Mononuclear cell (primary cell): ENCODE measurements around the gene PIK3IP1. TPM values are rescaled to one million over a fixed set of nuclear protein-coding genes. Genes with fewer than 3 reads are reported as not detected.
A peak's percentile ranks its signal among the peaks of the same experiment; 100 is the strongest.
"Not testable (repeated sequence)": the region's sequence is repeated elsewhere in the genome, so short reads cannot be mapped to it uniquely, and the experiment has no call there.

Experiments used
- H3K27me3 ChIP-seq: 2 replicates; pipeline ENCODE4 v1.6.0; 2011; ENCODE audit warnings: low read length, control low read depth; ENCODE audit not compliant: insufficient read depth
- H3K4me1 ChIP-seq: 2 replicates; pipeline ENCODE4 v1.5.1; 2011; ENCODE audit warnings: mild to moderate bottlenecking, low read length, control low read depth; ENCODE audit not compliant: insufficient read depth
- H3K4me3 ChIP-seq: 2 replicates; pipeline ENCODE4 v1.5.1; 2011; ENCODE audit warnings: mild to moderate bottlenecking, low read length, moderate library complexity
- H3K9me3 ChIP-seq: 2 replicates; pipeline ENCODE4 v1.5.1; 2011; ENCODE audit warnings: low read depth, mild to moderate bottlenecking, control low read depth, low read length
- total RNA-seq: library from RNA; depleted of rRNA; stranded (reverse); fragments of >200 nt; gene quantifications from one replicate; pipeline ENCODE4 v1.2.3, GENCODE V29; 2012

PIK3IP1 gene
- total RNA-seq, 1 donor, result 608 TPM

DNA sequence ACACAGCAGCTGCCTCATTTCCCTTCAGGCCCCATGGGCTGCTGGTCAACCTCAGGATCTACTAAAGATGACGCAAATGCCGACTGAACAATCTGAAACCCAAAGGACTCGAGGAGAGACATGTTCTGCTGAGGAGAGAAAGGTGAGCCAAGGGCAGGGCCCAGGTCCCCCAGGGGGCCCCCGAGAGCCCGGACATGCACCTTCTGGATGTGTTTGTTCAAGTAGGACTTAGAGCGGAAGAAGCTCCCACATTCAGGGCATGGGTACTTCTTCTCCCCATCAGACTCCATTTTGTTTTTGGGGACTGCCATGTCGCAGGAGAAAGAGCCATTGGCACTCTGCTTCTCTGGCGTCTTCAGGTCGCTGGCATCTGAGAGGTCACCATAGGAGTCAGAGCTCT is 34.6 kb upstream of the PIK3IP1 start:
- Histone ChIP-seq H3K4me1 (no peaks in the 10 kb centered on the region), H3K9me3 (no peaks in the 10 kb centered on the region), H3K4me3 (no peak overlapping the region), H3K27me3 (no peaks in the 10 kb centered on the region)

DNA sequence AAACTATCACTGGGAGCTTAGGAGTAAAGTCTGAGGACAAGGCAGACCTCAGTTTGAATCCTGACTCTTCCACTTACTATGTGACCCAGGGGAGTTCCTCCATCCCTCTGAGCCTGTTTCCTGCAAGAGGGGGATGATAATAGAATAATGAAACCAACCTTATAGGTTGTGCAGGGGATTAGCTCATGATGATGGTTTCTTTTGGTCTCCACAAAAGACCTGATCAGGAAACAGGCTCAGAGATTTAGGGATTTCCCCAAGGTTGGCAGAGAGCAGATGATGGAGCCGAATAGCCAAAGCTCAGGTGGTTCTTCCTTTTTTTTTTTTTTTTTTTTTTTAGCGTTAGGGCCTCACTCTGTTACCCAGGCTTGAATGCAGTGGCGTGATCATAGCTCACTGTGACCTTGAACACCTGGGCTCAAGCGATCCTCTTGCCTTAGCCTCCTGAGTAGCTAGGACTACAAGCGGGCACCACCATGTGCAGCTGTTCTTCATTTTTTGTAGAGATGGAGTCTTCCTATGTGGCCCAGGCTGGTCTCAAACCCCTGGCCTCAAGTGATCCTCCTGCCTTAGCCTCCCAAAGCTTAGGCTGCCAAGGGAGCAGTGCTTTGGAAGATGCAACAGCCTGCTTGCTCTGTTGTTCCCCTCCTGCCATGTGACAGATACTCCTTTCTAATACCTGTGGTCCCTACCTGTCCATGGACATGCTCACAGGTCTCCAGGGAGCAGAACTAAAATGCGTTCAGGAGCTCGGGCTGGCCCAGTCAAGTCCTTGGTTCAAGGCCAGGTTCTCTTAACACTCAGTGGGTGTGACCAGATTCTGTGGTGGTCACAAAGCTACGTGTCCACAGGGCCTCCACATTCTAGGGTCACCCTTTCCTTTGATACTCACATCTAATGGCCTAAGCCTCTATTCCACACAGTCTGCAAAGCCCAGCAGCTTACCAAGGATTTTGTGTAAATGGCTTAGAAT is 31.6 kb upstream of the PIK3IP1 start:
- Histone ChIP-seq H3K4me3 (no peak overlapping the region), H3K4me1 (no peaks in the 10 kb centered on the region), H3K27me3 (no peaks in the 10 kb centered on the region), H3K9me3 (no peaks in the 10 kb centered on the region)

DNA sequence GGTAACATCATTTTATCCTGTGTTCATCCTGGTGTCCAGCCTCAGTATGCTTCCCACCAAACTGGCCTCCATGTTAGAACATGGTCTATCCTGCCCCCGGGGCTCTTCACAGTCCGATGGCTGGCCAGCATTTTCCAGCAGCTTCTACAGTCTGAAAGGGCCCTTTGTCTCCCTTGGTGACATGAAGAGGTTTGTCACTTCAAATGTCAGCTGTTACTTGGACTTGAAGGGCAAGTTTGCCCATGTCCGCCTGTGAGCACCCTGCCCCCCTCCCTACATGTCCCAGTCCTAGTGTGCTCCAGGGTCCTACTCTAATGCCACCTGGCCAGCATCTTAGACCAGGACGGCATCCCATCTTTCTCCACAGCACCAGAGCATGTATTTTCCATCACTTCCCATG is 29.1 kb upstream of the PIK3IP1 start:
- H3K9me3 ChIP-seq, result no peaks in the 10 kb centered on the region
- no peak overlapping the region for H3K4me3 ChIP-seq
- H3K4me1 ChIP-seq, result no peaks in the 10 kb centered on the region
- H3K27me3 ChIP-seq, result no peaks in the 10 kb centered on the region

DNA sequence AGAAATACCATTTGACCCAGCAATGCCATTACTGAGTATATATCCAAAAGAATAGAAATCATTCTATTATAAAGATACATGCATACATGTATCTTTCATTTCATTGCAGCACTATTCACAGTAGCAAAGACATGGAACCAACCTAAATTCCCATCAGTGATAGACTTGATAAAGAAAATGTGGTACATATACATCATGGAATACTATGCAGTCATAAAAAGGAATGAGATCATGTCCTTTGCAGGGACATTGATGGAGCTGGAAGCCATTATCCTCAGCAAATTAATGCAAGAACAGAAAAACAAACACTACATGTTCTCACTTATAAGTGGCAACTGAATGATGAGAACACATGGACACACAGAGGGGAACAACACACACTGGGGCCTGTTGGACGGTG is 21.9 kb upstream of the PIK3IP1 start:
- H3K4me1 ChIP-seq, H3K9me3 ChIP-seq, H3K4me3 ChIP-seq, H3K27me3 ChIP-seq: not testable (repeated sequence)

DNA sequence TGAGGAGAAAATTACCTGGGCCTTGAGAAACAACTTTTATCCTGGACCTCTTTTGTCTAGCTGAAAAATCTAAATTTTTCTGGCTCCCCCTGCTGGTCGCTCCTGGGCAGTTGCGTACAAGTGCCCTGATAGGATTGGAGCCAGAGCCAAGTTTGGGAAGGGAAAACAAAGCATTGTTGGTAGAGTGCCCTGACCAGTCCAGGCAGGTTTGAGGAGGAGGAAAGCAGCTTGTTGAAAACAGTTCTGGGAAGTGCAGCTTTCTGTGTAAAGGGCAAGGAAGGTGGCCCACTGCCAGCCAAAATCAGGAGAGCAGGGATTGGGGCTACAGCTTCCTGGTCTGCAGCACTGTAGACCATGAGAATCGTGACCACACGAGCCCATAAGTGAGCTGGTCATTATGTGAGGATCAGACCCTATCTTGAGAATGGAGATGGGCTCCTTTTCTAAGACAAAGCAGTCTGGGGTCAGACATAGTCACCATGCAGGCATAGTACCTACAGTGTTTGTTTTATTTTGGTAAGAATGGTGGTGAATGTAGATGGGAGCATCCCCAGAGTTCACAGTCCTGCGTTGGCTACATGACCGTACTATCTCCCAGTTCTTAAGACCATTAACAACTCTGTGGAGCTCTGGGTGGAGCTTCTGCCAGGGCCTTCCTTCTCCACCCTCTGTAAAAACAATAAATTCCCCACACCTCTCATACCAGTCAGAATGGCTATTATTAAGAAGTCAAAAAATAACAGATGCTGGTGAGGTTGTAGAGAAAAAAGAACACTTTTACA is 21.3 kb upstream of the PIK3IP1 start:
- peaks cover 6% of the 10 kb centered on the region for H3K9me3 ChIP-seq
- no peaks in the 10 kb centered on the region for H3K27me3 ChIP-seq
- H3K4me1 ChIP-seq, result peaks cover 4% of the 10 kb centered on the region
- H3K4me3 ChIP-seq, result no peak overlapping the region

DNA sequence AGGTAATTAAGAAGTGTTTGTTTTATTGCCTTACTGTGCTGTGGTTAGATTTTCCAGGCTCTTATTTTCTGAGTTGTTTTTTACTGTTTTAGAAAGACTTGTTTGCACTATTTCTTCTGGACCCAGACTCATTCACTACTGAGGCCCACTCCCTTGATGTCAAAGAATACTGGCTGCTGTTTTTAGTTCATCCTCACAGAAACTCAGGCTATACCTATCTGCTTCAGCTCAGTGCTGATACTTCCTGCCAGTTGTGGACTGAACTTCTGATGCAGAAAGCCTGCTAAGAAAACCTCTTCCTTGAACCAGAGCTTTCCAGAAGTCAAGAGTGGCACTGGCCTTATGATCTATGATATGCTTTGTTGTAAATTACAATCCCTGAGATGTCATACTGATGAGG is 15.9 kb upstream of the PIK3IP1 start:
- H3K4me1 ChIP-seq, result peaks cover 7% of the 10 kb centered on the region
- no peaks in the 10 kb centered on the region for H3K27me3 ChIP-seq
- no peaks in the 10 kb centered on the region for H3K9me3 ChIP-seq
- no peak overlapping the region for H3K4me3 ChIP-seq

DNA sequence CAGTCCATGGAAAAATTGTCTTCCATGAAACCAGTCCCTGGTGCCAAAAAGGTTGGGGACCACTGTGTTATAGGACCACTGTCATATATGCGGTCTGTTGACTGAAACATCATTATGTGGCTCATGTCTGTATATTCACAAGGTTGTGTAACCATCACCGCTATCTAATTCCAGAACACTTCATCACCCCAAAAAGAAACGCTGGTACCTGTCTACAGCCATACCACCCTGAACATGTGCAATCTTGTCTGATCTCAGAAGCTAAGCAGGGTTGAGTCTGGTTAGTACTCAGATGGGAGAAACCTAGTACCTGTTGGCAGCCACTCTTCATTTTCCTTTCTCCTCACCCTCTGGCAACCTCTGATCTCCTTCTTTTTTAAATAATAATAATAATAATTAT is 12.9 kb upstream of the PIK3IP1 start:
- no peaks in the 10 kb centered on the region for H3K27me3 ChIP-seq
- H3K9me3 ChIP-seq, result no peaks in the 10 kb centered on the region
- H3K4me1 ChIP-seq, result peaks cover 4% of the 10 kb centered on the region
- H3K4me3 ChIP-seq, result no peak overlapping the region

DNA sequence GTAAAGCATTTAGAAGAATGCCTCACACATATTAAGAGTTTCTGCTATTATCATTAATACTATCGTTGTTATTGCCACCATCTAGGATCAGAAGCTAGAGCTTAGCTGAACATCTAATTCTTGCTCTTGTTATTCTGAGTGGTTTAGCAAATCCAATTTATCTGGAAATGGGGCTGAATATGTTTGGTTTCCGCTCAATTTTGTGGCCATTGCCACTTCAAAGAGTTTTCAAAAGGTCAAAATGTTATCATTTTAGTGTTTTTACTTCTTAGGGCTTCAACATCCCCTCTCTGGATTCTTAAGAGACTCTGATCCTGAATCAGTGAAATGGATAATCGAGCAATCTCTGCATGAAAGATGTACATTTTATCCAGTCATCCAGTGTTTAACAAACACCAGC is 10.2 kb upstream of the PIK3IP1 start:
- H3K9me3 ChIP-seq, result no peaks in the 10 kb centered on the region
- no peak overlapping the region for H3K4me3 ChIP-seq
- H3K27me3 ChIP-seq, result no peaks in the 10 kb centered on the region
- peaks cover 4% of the 10 kb centered on the region for H3K4me1 ChIP-seq

DNA sequence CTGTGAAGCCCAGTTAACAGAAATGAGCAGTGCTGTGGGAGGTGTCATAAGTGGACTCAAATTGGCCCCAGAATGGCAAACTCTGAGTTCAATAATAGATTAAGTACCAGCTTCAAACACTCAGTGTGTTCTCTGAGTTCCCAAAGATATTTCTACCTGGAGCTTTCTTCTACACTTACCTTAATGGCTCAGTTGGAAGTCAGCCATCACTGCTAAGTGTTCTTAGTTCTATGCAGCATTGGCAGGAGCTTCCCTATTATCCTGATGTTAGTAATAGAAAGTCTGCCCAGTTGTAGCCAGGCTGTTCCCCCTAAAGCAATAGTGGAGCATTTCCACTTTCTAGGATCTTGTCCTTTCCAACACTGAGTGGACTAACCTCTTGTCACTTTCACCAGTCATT is 9.7 kb upstream of the PIK3IP1 start:
- H3K4me3 ChIP-seq, result no peak overlapping the region

DNA sequence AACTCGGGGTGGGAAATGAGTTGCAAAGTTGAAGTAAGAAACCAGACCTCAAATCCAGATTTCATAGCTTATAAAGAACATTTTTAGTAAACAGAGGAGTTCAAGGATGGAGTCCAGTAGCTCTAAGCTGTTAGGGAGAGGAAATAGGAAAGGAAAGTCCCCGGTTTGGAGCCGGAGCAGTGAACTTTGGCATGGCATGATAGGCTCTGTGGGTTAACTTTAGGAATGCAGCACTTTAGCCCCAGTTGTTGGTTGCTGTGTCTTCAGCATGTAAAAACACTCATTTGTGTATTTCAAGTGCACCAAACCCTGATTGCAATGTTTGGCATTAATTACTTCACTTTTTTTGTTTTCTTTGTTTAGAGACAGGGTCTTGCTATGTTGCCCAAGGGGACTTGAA is 8.6 kb upstream of the PIK3IP1 start:
- Histone ChIP-seq H3K4me1 (peaks cover 10% of the 10 kb centered on the region), H3K4me3 (no peak overlapping the region), H3K27me3 (no peaks in the 10 kb centered on the region), H3K9me3 (no peaks in the 10 kb centered on the region)

More for the DNA sequence above, 9.7 kb upstream of the PIK3IP1 start:
- H3K27me3 ChIP-seq, result no peaks in the 10 kb centered on the region
- no peaks in the 10 kb centered on the region for H3K9me3 ChIP-seq
- H3K4me1 ChIP-seq, result peaks cover 2% of the 10 kb centered on the region

DNA sequence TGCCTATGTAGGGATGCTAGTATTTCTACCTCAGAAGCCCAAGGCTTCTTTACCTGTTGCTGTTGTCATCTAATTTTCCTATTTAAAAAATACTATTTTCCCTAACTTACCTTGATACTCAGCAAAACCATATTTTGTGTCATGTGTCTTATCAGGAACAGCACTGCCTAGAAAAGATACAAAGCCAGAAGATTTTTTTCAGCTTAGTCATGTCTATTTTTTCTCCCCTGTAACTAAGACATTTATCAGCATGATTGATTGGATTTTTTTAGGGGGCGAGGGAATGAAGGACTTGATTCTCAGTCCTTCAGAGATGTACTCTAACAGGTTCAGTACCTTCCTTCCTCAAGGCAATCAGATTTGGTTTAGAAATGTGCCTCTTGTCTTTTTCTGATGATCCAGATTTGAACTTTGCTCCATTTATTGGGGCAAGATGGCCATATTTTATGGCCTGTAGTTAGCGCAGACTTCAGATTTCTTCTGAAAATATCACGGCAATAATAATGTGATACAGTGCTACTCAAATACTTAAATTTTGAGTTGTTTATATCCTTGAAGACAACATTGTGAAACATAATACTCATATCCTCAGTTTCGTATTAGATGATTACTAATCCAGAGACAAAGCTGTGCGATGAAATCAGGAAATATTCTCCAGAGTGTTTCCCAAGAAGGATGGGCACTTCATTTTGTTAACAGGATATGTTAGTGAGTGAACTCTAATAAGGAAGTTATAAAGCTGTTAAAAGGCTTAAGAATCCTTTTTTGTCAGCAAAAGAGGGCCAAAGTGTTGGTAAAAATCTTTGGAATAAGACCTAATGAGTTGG is 3.8 kb upstream of the PIK3IP1 start:
- no peak overlapping the region for H3K4me3 ChIP-seq
- H3K9me3 ChIP-seq, result no peaks in the 10 kb centered on the region
- no peaks in the 10 kb centered on the region for H3K27me3 ChIP-seq
- H3K4me1 ChIP-seq, result peaks cover 49% of the 10 kb centered on the region

DNA sequence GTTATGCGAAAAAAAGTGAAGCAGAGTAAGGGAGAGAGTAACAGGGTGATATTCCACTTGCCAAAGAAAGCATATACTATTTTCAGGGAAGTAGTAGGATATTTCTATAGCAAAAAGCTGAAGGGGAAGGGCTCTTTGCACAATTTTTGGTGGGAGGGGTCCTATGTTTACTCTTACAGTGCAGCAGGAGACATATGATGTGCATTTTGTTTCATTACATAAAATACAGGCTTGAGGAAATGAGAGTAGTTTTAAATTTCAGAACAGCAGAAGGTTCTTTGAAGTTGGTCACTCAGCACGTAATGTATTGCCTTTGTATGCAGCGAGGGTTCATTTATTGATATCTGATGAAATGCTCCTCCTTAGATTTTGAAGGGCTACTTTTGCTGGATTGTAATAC is 3.1 kb upstream of the PIK3IP1 start:
- Histone ChIP-seq H3K27me3 (no peaks in the 10 kb centered on the region), H3K9me3 (no peaks in the 10 kb centered on the region), H3K4me1 (peaks cover 49% of the 10 kb centered on the region), H3K4me3 (no peak overlapping the region)

DNA sequence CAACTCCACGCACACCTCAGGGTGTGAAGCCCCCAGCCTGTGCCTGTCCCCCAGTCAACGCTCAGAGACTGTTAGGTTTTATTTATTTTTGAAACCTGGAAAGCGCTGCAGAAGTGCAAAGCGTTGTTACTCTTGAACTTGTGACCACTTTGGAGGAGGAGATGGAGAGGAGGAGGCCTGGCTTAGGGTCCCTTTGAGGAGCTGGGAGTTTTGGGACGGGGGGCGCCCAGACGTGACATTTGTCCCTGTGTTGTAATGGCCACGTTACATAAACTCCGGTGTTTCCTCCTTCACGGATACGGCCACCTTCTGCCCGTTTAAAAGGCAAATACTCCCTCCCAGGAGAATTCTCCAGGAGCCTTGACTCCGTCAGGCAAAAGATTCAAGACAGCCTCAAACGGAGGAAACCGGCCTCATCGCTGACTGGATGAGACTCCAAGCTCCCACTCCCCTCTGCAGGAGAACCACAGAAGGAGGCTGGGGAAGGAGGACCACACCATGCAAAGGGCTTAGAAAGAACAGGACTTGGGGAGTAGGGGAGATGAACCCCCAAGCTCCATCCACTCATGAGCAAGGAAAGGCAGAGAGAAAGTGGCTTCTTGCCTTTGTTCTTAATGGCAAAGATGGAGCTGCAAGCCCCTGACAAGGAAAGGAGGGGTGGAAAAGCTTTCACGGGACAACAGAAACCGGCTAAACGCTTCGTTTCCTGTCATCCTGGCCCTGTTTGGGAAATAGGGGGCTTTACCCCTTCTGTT is 630 bp downstream of the PIK3IP1 start:
- no peaks in the 10 kb centered on the region for H3K9me3 ChIP-seq
- no peaks in the 10 kb centered on the region for H3K27me3 ChIP-seq
- peak overlapping the region; percentile 57 for H3K4me3 ChIP-seq
- H3K4me1 ChIP-seq, result peaks cover 80% of the 10 kb centered on the region
